ENCODE results near the gene CC2D1A. TPM values are rescaled to one million over a fixed set of nuclear protein-coding genes. Genes with fewer than 3 reads are reported as not detected.

CC2D1A gene
- total RNA-seq, 4 donors from 2014 or later: 42.7 to 99.3 (median 56.0) TPM

DNA sequence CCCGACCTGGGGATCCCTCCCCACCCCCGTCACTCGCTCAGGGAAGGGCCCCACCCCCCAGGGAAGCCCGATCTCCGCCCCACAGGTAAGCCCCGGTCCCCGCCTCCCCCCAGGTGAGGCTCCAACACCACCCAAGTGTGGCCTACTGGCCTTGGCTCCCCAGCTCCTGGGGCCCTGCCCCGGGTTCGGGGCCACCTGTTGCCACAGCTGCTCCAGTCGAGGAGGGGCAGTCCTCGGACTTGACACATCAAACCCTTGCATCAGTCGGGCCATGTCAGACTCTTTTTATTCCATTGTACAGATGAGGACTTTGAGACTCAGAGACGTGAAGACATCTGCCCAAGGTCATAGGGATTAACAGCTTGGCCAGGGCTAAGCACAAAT, 512 bp downstream of the CC2D1A start:
- Histone ChIP-seq H3K9me3 (no peaks in the 10 kb centered on the region), H3K36me3 (peaks cover 0 to 30% (median 7%) of the 10 kb centered on the region in 3 donors), H3K27ac (peak overlapping the region in 3 of 4 donors; percentile 83 to 88 (median 85)), H3K27me3 (no peaks in the 10 kb centered on the region), H3K4me3 (peak overlapping the region; percentile 67 to 92 (median 74)), H3K4me1 (peaks cover 0 to 27% (median 6%) of the 10 kb centered on the region in 4 donors)
- no peak for DNase-seq (ENCODE audit: low spot score in 2 of 2)
- WGBS, 2 donors: 4 to 9% methylated on average over 3 to 8 of the region's 13 CpGs
- TF ChIP-seq EP300 (IDR thresholded peaks at IDR 0.05) (no peak), POLR2A (IDR thresholded peaks at IDR 0.05) (no peak)
- TF ChIP-seq, protein P1, sequence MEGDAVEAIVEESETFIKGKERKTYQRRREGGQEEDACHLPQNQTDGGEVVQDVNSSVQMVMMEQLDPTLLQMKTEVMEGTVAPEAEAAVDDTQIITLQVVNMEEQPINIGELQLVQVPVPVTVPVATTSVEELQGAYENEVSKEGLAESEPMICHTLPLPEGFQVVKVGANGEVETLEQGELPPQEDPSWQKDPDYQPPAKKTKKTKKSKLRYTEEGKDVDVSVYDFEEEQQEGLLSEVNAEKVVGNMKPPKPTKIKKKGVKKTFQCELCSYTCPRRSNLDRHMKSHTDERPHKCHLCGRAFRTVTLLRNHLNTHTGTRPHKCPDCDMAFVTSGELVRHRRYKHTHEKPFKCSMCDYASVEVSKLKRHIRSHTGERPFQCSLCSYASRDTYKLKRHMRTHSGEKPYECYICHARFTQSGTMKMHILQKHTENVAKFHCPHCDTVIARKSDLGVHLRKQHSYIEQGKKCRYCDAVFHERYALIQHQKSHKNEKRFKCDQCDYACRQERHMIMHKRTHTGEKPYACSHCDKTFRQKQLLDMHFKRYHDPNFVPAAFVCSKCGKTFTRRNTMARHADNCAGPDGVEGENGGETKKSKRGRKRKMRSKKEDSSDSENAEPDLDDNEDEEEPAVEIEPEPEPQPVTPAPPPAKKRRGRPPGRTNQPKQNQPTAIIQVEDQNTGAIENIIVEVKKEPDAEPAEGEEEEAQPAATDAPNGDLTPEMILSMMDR (IDR thresholded peaks at IDR 0.05): no peak

- 87 to 90% methylated on average over 5 of the region's 5 CpGs for WGBS, 2 donors
- Histone ChIP-seq H3K9me3 (no peaks in the 10 kb centered on the region), H3K36me3 (peaks cover 0 to 34% (median 7%) of the 10 kb centered on the region in 3 donors), H3K27me3 (no peaks in the 10 kb centered on the region), H3K4me1 (peaks cover 0 to 27% (median 6%) of the 10 kb centered on the region in 4 donors), H3K27ac (peak overlapping the region in 2 of 4 donors; percentile 83 to 88), H3K4me3 (peak overlapping the region; percentile 67 to 92 (median 74))
- DNase-seq (ENCODE audit: low spot score in 2 of 2): no peak
- TF ChIP-seq, protein P1 (IDR thresholded peaks at IDR 0.05): no peak
- TF ChIP-seq POLR2A (IDR thresholded peaks at IDR 0.05): no peak
- TF ChIP-seq EP300 (IDR thresholded peaks at IDR 0.05): no peak
Measured at GRCh38 chr19:13906910-13907309, 909 bp downstream of the CC2D1A start.

GRCh38 chr19:13908674-13909073, 2.7 kb downstream of the CC2D1A start:
- no peak overlapping the region for H3K27ac ChIP-seq
- peaks cover 2 to 52% (median 24%) of the 10 kb centered on the region in 3 donors for H3K36me3 ChIP-seq
- H3K4me3 ChIP-seq: no peak overlapping the region
- H3K27me3 ChIP-seq: no peaks in the 10 kb centered on the region
- WGBS, 2 donors: 77 to 82% methylated on average over 8 of the region's 8 CpGs
- peaks cover 0 to 27% (median 6%) of the 10 kb centered on the region in 4 donors for H3K4me1 ChIP-seq
- H3K9me3 ChIP-seq: no peaks in the 10 kb centered on the region
- no peak for DNase-seq (ENCODE audit: low spot score in 2 of 2)
- TF ChIP-seq EP300 (IDR thresholded peaks at IDR 0.05): no peak
- TF ChIP-seq, protein P1 (IDR thresholded peaks at IDR 0.05): no peak
- TF ChIP-seq POLR2A (IDR thresholded peaks at IDR 0.05): no peak

- no peak for TF ChIP-seq POLR2A (IDR thresholded peaks at IDR 0.05)
- TF ChIP-seq, protein P1 (IDR thresholded peaks at IDR 0.05): no peak
- TF ChIP-seq EP300 (IDR thresholded peaks at IDR 0.05): no peak
- Histone ChIP-seq H3K36me3 (peaks cover 2 to 60% (median 24%) of the 10 kb centered on the region in 3 donors), H3K27ac (no peak overlapping the region)
Measured at GRCh38 chr19:13909430-13909829, 3.4 kb downstream of the CC2D1A start.

GRCh38 chr19:13913352-13913751, 7.4 kb downstream of the CC2D1A start:
- Histone ChIP-seq H3K27ac (no peak overlapping the region), H3K27me3 (no peaks in the 10 kb centered on the region), H3K36me3 (peaks cover 2 to 97% (median 30%) of the 10 kb centered on the region in 3 donors), H3K9me3 (no peaks in the 10 kb centered on the region), H3K4me3 (no peak overlapping the region), H3K4me1 (no peaks in the 10 kb centered on the region)
- WGBS, 2 donors: 89 to 95% methylated on average over 17 of the region's 17 CpGs
- no peak for DNase-seq (ENCODE audit: low spot score in 2 of 2)
- TF ChIP-seq POLR2A (IDR thresholded peaks at IDR 0.05) (no peak), EP300 (IDR thresholded peaks at IDR 0.05) (no peak)
- TF ChIP-seq, protein P1 (IDR thresholded peaks at IDR 0.05): no peak

More at GRCh38 chr19:13909430-13909829, 3.4 kb downstream of the CC2D1A start:
- WGBS, 2 donors: 94 to 100% methylated on average over 2 of the region's 2 CpGs
- Histone ChIP-seq H3K9me3 (no peaks in the 10 kb centered on the region), H3K4me3 (no peak overlapping the region), H3K4me1 (peaks cover 0 to 27% (median 6%) of the 10 kb centered on the region in 4 donors), H3K27me3 (no peaks in the 10 kb centered on the region)
- DNase-seq (ENCODE audit: low spot score in 2 of 2): no peak

All from tibial nerve (tissue), 4 donors.